ENCODE data around the gene NFX1.

DNA sequence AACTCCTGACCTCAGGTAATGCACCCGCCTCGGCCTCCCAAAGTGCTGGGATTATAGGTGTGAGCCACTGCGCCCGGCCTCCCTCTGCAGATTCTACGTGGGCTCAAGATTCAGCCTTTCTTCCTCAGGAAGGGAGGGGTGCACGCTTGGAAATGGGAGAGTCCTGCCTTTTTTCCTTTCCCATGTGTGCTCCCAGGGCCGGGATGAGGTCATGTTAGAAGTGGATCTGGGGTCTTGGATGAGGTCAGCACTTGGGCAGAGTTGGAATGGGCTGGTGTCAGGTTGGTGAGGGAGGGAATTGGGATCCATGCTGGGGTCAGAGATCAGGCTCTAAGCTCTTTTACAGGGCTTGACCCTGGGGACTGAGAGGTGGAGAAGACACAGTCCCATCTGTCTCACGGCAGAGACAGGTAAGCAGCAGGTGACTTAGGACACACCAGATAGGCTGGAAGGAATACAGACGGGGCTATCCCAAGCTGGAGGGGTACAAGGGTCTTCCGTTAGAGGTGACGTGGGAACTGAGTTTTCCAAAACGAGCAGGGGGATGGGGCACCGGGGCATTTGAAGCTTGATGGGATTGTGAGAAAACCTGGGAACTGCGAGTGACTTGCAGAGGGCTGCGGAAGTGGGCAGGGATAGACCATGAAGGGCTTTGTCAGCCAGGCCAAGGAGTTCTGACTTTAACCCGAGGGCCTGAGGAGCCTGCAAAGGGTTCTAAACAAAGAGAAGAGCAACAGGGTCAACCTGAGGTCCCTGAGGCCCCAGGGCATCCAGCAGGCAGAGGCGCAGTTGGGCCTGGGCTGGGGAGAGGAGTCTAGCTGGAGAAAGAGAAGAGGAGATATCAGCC, 113.8 kb downstream of the NFX1 start:
- TF ChIP-seq, protein P1, sequence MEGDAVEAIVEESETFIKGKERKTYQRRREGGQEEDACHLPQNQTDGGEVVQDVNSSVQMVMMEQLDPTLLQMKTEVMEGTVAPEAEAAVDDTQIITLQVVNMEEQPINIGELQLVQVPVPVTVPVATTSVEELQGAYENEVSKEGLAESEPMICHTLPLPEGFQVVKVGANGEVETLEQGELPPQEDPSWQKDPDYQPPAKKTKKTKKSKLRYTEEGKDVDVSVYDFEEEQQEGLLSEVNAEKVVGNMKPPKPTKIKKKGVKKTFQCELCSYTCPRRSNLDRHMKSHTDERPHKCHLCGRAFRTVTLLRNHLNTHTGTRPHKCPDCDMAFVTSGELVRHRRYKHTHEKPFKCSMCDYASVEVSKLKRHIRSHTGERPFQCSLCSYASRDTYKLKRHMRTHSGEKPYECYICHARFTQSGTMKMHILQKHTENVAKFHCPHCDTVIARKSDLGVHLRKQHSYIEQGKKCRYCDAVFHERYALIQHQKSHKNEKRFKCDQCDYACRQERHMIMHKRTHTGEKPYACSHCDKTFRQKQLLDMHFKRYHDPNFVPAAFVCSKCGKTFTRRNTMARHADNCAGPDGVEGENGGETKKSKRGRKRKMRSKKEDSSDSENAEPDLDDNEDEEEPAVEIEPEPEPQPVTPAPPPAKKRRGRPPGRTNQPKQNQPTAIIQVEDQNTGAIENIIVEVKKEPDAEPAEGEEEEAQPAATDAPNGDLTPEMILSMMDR (IDR thresholded peaks at IDR 0.05) = no peak
- no peak for TF ChIP-seq EZH2phosphoT487 (IDR thresholded peaks at IDR 0.05)
